NCI-H1105 (cell line): ENCODE results near the gene PLA2G3.
"Not testable (repeated sequence)": the region's sequence is repeated elsewhere in the genome, so short reads cannot be mapped to it uniquely, and the experiment has no call there.

ENCODE experiments used
- DNase-seq: peaks from one replicate; lab custom pipeline; 2025; lab: John Stamatoyannopoulos, UW

PLA2G3 gene

DNA sequence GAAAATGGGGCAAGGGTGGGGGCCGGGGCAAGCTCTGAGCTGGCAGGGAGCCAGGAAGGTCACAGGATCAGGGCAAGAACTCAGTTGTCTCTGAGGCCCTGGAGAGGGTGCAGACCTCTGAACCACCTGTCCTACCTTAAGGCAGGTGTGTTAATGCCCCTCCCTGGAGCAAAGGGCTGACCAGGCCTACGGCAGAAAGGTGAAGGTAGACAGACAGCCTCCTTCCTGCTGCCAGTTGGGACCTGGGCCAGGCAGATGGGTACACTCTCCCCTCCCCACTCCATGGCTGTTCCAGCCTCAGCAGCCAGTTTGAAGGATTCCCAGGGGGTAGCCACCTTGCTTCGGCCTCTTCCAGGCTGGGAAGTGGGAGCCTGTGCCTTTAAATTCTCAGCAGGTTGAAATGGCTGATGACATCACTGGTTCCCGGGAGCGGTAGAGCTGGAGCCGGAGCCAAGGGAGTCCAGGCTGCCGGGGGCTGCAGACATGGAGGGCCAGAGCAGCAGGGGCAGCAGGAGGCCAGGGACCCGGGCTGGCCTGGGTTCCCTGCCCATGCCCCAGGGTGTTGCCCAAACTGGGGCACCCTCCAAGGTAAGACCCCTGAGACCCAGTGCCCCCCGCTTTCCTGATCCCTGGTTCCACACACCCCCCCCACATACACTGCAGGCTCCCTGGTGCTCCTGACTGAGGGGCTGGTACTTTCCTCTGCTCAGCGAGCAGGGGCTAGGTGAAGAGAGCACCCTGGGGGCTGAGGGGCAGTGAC lies 17.6 kb downstream of the PLA2G3 start, which contains the start of gene INPP5J:
Gene INPP5J (plus strand): TSS at position 435 of the 760 bp plus-strand sequence. CDS start 49 bp downstream, at position 484.
- DNase-seq, result peak; percentile 70

- no peak for DNase-seq
Observed at GRCh38 chr22:31122196-31122531, 18.1 kb downstream of the PLA2G3 start.

- no peak for DNase-seq
Observed at GRCh38 chr22:31121403-31121802, 18.9 kb downstream of the PLA2G3 start.

GRCh38 chr22:31120642-31121041 lies 19.7 kb downstream of the PLA2G3 start:
- no peak for DNase-seq

DNA sequence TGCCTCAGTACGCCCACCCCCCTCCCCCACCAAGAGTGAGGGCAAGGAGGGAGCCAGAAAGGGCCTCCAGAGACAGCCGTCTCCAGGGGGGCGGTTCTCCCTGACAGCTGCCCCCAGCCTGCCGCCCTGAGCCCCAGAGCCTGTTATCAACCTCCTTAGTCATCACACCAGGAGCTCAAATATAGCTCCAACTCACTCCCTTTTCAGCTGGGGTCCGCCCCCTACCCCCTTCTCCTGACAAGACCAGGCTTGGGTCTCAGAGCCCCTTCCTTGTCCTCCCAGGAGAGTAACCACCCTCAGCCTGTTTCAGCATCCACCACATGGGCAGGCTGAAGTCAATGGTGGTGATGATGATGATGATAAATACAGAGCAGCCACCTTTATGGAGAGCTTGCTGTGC lies 20.1 kb downstream of the PLA2G3 start:
- no peak for DNase-seq

GRCh38 chr22:31119026-31119717 lies 21.1 kb downstream of the PLA2G3 start:
- no peak for DNase-seq

GRCh38 chr22:31118046-31118820 lies 22.1 kb downstream of the PLA2G3 start:
- DNase-seq, result no peak

GRCh38 chr22:31112547-31113091 lies 27.7 kb downstream of the PLA2G3 start:
- DNase-seq, result not testable (repeated sequence)

DNA sequence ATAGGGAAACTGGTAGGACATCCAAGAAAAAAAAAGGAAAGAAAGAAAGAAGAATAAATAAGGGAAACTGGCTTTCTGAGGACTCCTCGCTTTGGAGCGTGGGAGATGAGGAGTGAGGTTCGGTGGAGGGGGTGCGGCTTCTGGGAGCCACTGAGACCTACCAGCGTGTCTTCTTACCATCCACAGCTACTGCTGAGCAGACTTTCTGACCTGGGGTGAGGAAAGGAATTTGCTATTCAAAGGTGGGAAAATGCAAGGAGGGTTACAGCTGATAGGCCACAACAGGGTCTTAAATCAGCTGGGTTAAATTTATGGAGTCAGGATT lies 32.5 kb downstream of the PLA2G3 start:
- no peak for DNase-seq

DNA sequence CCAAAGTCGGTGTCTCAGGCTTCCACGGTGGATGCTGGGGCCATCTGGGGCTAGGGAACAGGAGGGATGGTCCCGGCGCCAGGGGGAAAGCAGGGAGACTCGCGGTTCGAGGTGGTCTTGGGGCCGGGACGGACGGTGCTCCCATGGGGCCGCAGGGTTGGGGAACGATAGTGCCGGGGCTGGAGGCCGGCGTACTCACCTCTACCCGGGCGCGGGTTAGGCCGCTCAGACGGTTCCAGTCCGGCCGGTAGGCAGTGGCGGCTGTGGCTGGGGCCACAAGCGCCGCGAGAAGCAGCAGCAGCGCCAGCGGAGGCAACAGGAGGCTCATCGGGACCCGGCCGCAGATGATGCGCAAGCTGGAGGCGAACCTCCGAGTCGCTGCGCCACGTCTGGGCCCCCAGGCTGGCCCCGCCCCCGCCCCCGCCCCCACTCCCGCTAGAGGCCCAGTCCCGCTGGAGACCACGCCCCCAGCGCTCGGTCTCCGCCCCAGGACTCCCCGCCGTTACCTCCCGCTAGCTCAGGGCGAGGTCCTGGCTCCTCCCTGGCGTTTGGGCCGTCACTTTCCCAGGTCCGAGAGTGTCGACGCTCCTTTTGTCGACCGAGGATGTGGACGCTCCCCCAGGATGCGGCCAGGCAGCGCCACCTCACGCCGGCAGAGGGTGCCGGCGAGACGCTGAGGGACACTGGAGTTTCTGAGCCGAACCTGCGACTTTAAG lies 33.0 kb downstream of the PLA2G3 start, which contains the start of gene SELENOM:
Gene SELENOM (minus strand): TSS at position 391 of the 716 bp plus-strand sequence. CDS start 63 bp downstream, at position 328.
- DNase-seq, result no peak

- DNase-seq, result no peak
Observed at GRCh38 chr22:31106731-31107177, 33.6 kb downstream of the PLA2G3 start.

DNA sequence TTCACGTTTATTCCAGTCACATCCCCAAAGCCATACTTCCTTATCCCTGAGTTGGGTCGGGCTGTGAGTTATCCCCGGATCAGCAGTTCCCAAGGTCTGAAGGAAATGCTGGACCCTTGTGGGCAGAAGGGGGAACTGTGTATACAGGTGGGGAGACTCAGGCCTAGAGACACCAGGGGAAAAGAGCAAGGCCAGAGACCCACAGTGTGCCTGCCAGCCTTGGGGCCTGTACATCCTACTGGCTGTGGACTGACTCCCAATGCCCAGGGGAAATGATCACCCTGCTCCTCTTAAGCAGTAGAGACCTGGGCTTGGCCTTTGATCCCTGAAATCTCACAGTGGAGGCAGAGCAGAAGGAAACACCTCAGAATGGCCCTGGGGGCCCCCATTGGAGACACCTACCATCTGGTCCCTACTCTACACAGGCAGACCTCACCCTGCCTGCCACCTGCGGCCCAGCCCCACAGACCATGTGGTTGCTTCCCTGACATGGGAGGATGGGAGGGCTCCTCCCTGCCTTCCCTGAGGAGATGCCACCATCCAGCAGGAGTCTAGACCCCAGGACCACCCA lies 34.2 kb downstream of the PLA2G3 start:
- no peak for DNase-seq

GRCh38 chr22:31105282-31105929 lies 34.9 kb downstream of the PLA2G3 start:
- no peak for DNase-seq

- no peak for DNase-seq
Observed at GRCh38 chr22:31104869-31105268, 35.4 kb downstream of the PLA2G3 start.

GRCh38 chr22:31103899-31104694 lies 36.2 kb downstream of the PLA2G3 start:
- no peak for DNase-seq

- DNase-seq, result no peak
Observed at GRCh38 chr22:31103111-31103510, 37.2 kb downstream of the PLA2G3 start.

GRCh38 chr22:31102441-31103081 lies 37.7 kb downstream of the PLA2G3 start:
- DNase-seq, result no peak

- DNase-seq, result no peak
Observed at GRCh38 chr22:31100762-31101525, 39.4 kb downstream of the PLA2G3 start.
